HG03097 (cell line): ENCODE results near the gene LDAF1.
"Not testable (repeated sequence)": the region's sequence is repeated elsewhere in the genome, so short reads cannot be mapped to it uniquely, and the experiment has no call there.

Experiments
- ATAC-seq: cut with Tn5 transposase; IDR thresholded peaks from one replicate; pipeline ENCODE4 v1.9.1; 2021; ENCODE audit not compliant: unreplicated experiment, low FRiP score

LDAF1 gene

DNA sequence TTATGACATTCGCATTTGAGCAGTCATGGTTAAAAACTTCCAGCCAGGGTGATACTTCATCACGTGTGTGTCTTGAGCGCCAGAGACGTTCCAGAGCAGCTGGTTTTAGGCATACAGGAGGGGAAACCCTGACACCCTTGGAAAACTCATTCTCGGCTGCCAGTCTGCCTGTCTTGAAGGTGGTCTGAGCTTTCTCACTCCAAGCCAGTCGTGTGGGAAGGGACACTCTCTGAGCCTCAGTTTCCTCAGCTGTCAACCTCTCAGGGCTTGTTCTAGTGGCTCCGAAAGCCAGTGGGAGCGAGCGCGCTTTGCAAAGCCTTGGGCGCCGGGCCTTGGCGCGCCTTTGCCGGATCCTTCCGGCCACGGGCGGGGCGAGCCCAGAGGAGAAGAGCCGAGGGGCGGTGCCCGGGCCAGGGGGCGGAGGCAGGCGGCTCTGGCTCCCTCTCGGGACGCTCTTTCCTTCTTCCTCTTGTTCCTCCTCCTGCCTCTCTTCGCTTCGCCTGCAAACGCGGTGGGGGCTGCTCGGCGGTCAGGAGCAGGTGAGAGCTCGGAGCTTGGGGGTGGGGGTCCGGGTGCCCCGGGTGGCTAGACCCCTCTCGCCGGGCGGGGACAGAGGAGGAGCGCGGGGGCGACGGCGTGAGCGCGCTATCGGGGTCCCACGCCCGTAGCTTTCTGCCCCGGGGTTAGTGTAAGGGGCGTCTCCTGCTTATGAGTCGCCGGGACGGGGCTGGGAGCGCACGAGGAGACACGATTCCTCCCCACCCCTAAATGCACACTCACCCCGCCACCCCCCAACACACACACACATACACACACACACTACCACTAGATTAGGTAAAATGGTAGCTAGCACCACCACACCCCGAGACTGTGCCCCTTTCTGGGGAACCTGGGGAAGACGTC lies at the start of gene LDAF1:
LDAF1 (plus strand) TSS at position 467 of the 903 bp plus-strand sequence. CDS start 2,509 bp downstream, outside the sequence.
- ATAC-seq = peak; percentile 82

DNA sequence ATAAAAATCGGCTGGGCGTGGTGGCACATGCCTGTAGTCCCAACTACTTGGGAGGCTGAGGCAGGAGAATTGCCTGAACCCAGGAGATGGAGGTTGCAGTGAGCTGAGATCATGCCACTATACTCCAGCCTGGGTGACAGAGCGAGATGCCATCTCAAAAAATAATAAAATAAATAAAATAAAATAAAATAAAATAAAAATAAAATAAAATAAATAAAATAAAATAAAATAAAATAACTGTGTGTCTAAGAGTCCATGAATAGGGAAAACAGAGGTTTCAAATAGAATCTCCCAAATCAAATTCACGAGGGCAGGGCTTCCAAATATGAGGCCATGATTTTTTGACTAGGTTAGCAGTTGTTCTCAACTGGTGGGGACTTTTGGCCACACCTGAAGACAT lies 42.9 kb upstream of the LDAF1 start:
- ATAC-seq = not testable (repeated sequence)

DNA sequence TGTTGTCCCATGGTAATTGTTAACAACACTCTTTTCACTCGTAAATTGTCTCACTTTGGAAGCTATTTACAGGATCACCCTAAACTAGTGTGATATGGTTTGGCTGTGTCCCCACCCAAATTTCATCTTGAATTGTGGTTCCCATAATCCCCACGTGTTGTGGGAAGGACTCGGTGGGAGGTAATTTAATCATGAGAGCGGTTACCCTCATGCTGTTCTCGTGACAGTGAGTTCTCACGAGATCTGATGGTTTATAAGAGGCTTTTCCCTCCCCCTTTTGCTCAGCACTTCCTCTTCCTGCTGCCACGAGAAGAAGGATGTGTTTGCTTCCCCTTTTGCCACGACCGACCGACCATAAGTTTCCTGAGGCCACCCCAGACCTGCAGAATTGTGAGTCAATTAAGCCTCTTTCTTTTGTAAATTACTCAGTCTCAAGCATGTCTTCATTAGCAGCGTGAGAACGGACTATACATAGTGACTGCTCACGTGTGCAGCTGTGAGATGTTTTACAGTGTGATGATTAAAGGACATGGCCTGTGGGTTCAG lies 42.3 kb upstream of the LDAF1 start:
- ATAC-seq = no peak

DNA sequence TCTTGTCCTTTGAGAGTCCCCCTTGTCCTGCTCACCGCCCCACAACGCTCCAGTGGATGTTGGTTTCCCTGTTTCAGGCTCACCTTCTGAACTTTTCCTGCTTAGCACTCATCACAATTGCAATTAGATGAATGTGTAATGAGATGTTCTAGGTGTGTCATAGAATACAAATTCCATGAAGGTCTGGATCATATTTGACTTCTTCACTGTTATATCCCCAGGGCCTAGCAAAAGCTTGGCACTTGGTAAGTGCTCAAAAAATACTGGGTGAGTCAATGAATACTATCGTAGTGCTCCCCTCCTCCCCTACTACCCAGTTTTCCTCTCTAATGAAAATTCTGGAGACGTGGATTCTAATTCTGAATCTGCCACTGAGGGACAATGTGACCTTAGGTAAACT lies 40.9 kb upstream of the LDAF1 start:
- ATAC-seq = no peak

DNA sequence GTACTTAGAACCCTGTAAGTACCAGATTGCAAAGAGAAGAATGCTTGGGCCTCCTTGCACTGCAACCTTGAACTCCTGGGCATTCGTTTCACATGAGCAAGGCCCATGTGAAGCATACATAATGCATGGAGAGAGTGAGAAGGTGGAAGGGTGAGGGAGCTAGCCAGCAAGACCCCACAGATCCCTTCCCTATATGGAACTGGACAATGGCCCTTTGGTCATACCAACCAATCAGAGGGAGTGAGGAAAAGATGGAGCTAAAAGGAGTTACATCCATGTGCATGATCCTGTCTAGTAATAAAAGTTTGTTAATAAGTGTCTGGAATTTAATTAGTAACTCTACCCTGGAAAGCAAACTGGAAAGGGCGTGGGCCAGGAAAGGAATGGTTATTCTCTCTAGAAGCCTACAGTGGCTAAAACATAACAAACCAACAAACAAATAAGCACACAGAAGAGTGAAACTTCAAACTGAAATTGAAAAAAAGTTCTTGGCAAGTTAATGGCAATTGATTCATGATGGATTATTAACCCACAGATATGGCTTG lies 37.4 kb upstream of the LDAF1 start:
- ATAC-seq = no peak

DNA sequence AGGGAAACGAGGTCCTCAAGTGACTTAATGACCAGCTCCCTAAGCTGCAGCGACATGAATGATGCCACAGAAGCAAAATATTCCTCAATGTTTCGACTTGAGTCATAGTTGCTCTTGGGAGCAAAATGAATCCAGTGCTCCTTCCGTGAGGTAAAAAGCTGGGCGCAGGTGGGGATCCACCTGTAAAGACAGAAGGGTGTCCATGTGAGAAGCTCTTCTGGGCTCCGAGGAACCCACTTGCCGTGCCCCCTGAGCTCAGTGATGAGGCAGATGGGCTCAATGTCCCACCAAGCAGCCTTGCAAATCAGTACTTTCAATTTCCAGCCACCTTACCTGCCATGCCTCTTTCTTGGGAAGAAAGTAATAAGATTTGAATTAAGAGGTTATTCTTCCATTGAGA lies 33.3 kb upstream of the LDAF1 start:
- no peak for ATAC-seq

DNA sequence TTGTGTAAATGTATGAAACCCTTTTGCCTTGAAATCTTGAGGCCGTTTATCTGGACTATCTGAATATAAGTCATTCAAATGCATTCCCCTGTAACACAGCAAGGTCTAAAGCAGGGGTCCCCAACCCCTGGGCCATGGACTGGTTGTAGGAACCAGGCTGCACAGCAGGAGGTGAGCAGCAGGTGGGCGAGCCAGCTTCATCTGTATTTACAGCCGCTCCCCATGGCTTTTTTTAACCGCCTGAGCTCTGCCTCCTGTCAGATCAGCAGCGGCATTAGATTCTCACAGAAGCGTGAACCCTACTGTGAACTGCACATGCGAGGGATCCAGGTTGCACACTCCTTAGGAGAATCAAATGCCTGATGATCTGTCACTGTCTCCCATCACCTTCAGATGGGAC lies 32.0 kb upstream of the LDAF1 start:
- ATAC-seq = no peak

DNA sequence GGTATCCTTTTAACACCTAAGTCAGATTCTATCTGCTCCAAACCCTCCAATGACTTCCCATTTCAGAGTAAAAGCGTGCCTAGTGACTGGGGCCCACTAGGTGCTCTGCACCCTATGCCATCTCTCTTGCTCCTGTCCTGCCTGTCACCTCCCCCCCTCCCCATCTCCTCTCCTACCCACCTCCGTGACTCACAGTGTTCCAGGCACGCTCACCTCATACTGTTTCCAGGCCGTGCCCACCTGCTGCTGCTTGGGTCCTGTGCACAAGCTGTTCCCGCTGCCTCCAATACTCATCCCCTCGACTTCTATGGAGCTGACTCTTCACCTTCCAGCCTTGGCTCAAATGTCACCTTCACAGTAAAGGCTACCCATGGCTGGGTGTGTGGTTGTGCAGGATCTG lies 29.5 kb upstream of the LDAF1 start:
- ATAC-seq = no peak

DNA sequence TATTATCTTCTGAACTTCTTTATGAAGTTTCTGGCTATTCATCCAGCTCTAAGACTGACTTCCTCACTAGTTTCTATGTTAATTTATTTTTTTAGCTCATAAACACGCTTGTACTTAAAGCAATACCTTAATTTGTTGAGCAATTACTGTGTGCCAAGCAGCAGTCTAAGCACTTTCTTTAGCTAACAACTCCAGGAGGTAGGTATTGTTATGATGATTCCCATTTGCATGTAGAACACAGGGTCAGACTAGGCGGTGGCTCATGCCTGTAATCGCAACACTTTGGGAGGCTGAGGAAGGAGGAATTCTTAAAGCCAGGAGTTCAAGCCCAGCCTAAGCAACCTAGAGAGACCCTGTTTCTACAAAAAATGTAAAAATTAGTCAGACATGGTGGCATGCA lies 27.7 kb upstream of the LDAF1 start:
- no peak for ATAC-seq

DNA sequence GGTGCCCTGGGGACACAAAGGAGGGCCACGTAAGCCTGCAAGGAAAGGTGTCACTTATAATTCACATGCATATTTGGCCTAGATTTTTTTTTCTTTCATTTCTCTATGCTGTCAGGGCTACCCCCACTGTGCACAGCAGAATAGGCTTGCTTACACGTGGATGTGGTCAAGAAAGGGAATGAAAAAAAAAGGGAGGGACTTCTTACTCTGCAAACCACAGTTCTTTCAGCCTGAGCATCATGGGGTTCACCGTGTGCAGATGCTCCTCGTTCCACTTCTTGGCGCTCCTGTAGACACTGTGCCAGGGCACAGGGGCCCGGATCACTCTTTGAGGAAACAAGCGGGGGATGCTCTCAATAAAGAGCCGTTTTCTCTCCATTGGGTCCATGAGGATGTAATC lies 24.4 kb upstream of the LDAF1 start:
- ATAC-seq = no peak

DNA sequence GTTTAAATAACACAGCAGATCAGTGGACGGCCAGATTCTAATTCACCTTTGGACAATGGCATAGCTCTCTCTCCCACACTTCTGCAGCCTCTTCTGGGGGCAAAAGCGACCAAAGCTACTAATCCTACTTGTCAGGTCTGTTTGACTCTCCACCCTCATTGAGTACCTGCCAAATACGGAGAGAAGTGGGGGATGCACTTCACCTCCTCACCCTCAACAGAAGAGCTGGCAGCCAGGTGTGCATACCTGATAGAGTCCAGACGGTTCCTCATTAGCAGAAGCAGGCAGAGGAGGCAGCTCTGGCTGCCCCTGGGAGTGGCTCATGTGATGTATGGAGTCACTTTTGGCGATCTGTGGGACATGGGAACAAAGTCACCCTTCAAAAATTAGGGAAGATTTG lies 12.7 kb upstream of the LDAF1 start:
- no peak for ATAC-seq

DNA sequence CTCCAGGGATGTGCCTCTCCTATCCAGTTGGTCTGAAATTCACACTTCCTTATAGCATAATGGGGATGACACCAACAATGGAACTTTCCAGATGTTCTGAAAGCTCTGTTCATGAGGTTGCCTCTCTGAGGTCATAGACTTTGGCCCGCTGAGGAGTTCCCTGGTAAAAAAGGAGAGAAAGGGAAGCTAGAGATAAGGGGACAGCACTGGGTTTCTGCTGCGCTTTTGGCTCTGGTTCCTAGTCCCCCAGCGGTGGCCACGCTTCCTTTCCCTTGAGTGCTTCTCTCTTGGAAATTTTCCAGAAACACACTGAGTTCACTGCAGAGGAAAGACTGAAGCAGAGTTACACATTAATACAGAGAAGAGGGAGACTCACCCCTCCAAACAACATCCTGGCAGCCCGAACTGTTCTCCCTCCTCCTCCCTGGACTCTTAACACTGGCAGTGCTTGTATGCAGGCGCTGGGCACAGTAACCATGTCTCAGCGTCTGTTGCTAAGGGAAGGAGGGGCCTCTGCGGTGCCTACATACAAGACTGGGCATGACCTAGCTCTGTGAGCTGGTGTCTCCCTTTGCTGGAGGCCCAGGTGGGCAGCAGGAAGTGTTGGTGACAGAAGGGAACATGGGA lies 8.0 kb upstream of the LDAF1 start, which contains the start of gene DNAH3:
DNAH3 (minus strand) TSS at position 472 of the 627 bp plus-strand sequence. CDS start 527 bp downstream, outside the sequence.
- ATAC-seq = no peak

DNA sequence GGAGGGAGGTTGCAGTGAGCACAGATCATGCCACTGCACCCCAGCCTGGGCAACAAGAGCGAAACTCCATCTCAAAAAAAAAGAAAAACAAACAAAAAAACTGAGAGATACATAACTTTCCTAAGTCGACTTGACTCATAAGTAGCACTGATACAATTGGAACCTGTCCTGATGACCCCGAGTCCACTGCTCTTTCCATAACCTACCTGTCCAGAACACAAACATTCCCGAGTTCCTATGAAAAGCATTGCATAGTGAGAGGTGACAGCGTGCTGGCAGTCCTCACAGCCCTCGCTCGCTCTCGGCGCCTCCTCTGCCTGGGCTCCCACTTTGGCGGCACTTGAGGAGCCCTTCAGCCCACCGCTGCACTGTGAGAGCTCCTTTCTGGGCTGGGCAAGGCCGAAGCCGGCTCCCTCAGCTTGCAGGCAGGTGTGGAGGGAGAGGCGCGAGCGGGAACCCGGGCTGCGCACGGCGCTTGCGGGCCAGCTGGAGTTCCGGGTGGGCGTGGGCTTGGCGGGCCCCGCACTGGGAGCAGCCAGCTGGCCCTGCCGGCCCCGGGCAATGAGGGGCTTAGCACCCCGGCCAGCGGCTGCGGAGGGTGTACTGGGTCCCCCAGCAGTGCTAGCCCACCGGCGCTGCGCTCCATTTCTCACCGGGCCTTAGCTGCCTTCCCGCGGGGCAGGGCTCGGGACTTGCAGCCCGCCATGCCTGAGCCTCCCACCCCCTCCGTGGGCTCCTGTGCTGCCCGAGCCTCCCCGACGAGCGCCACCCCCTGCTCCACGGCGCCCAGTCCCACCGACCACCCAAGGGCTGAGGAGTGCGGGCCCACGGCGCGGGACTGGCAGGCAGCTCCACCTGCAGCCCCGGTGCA lies 6.1 kb upstream of the LDAF1 start:
- not testable (repeated sequence) for ATAC-seq

DNA sequence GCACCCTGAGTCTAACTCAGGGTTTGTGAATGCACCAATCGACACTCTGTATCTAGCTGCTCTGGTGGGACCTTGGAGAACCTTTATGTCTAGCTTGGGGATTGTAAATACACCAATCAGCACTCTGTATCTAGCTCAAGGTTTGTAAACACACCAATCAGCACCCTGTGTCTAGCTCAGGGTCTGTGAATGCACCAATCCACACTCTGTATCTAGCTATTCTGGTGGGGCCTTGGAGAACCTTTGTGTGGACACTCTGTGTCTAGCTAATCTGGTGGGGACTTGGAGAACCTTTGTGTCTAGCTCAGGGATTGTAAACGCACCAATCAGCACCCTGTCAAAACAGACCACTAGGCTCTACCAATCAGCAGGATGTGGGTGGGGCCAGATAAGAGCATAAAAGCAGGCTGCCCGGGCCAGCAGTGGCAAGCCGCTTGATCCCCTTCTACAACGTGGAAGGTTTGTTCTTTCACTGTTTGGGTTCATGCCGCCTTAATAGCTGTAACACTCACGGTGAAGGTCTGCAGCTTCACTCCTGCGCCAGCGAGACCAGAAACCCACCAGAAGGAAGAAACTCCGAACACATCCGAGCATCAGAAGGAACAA lies 5.2 kb upstream of the LDAF1 start:
- not testable (repeated sequence) for ATAC-seq

DNA sequence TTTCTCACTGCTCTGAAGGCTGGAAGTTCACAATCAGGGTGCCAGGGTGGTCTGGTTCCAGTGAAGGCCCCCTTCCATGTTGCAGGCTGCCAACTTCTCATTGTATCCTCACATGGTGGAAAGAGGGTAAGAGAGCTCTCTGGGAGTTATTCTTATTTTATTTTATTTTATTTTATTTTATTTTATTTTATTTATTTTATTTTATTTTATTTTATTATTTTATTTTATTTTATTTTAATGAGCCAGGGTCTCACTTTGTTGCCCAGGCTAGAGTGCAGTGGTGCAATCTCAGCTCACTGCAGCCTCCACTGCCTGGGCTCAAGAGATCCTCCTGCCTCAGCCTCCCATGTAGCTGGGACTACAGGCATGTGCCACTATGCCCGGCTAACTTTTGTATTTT lies 2.5 kb upstream of the LDAF1 start:
- ATAC-seq = not testable (repeated sequence)

DNA sequence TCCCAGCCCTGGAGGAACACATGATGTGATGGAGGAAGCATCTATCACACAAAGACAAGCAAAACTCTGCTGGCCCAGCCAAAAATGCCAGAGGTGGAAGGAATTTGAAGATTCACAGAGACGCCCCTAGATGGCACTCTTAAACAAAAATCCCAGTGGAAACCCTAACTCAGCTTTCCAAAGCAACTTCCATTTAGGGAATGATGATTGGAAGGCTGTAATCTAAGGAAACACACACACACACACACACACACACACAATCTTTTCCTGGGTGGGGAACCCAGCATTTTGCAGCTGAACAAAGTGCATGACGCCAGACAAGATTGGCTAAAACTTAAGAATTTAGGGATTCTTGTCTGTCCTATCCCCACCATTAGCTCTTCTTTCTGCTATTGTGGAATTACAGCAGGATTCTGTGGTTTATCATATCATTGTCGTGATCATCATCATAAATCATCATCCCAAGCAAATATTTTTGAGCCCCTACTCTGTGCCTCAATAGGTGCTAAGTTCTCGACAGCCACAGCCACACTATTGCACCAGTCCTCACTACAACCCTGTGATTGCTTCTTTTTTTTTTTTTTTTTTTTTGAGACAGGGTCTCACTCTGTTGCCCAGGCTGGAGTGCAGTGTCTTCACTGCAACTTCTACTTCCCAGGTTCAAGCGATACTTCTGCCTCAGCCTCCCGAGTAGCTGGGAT lies 1.6 kb upstream of the LDAF1 start:
- no peak for ATAC-seq

DNA sequence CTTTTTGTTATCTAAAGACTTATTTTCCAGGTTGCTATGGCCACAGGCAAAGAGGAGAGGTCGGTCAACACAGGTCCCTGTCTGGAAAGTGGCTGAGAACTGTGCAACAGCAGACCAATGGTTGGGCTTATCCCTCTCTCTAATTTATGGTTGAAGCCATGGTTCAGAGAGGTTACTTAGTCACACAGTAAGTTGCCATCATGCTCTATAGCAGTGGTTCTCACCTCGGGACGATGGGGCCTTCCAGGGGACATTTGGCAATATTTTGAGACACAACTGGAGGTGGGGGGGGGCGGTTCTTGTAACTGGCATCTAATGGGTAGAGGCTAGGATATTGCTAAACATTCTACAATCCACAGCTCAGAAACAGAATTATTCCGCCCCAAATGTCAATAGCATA lies 842 bp upstream of the LDAF1 start:
- ATAC-seq = no peak

DNA sequence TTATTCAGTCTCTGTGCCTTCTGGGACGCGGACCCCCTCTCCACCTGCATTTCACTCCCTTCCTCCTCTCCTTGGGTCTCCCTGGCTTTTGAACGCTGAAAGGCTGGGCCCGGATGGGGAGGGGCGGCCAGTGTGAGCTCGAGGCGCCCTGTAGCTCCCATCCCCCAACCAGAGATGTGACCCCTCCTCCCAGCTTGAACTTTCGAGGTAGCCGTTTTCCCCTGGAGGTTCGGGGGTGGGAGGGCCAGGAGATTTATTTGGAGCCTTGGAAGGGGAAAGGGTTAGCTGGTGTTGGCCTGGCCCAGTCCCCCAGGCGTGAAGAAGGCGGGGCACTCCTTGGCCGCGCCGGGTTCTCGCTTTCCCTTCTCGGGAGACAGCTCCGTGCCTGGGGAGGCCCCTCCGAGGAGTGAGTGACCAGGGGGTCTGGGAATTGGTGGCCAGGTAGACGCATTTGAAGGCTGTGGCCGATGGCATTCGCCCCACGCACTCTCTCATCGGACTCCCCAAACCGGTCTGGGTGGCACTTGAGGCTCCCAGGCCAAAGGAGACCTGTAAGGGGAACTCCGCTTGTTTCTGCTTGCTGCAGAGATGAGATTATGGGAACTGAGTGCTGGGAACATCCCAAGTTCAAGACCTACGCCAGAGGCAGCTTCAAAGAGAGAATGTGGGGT lies 942 bp downstream of the LDAF1 start:
- no peak for ATAC-seq

DNA sequence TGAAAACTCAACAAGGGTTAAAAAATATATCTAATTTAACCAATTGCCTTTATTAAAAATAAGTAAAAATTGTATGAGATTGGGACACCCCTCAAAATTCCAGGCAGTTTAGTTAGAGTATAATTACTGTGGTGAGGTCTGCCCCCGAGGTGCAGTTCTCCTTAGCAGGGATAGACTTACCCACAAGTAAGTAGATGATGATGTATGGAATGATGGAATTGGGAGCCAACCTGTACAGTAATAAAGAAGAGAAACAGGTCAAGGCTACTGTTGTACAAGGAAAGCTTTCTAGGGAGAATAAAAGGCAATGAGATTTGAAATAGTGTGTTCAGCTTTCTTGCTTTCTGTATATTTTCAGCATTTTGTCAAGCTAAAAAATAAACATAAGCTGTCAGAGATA lies 1.8 kb downstream of the LDAF1 start:
- no peak for ATAC-seq
